Measurements from ENCODE around the gene RAET1L. TPM values are rescaled to one million over a fixed set of nuclear protein-coding genes. Genes with fewer than 3 reads are reported as not detected.

The RAET1L gene
- total and polyA plus RNA-seq, 2 experiments from 2014 or later = not detected

DNA sequence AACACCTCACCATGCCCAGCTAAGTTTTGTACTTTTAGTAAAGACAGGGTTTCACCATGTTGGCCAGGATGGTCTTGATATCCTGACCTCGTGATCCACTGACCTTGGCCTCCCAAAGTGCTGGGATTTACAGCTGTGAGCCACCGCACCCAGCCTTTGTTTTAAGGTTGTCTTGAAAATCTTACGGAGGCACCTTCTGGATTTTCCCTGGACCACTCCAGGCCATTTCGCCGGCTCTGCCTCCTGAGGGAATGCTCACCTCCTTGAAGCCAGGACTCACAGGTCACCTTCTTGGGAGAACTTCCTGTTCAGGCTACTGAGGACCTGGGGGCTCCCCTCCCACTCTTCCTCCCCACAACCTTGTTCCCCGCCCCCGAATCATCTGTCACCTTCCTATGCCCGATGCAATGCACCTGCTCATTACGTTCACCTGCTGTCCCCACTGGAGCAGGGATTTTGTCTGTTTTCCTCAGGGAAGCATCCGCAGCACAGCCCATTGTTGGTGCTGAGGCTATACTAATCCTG is 19.4 kb upstream of the RAET1L start:
- no peaks in the 10 kb centered on the region for H3F3A ChIP-seq (replicated peaks; ENCODE audit: low read depth)
- no peak for ATAC-seq
- H3K79me2 ChIP-seq (replicated peaks; ENCODE audit: insufficient read depth) = no peaks in the 10 kb centered on the region
- Mint-ChIP-seq H3K27ac (no peak overlapping the region), H3K36me3 (ENCODE audit: low read depth) (no peaks in the 10 kb centered on the region), H3K4me3 (no peak overlapping the region), H3K9me3 (no peaks in the 10 kb centered on the region), H3K27me3 (ENCODE audit: insufficient read depth, low read depth, poor library complexity) (peaks cover 17% of the 10 kb centered on the region), H3K4me1 (no peaks in the 10 kb centered on the region)
- H3K9me2 ChIP-seq (ENCODE audit: insufficient read depth) = no peaks in the 10 kb centered on the region
- DNase-seq (ENCODE audit: low spot score) = no peak
- H3K4me1 ChIP-seq (ENCODE audit: insufficient read depth) = no peaks in the 10 kb centered on the region
- no peak overlapping the region for H2AFZ ChIP-seq
- H3K27ac ChIP-seq (ENCODE audit: low read depth) = no peak overlapping the region
- no peak overlapping the region for H3K4me2 ChIP-seq
- no peaks in the 10 kb centered on the region for H4K20me1 ChIP-seq (replicated peaks; ENCODE audit: insufficient read depth)
- H3K27me3 ChIP-seq (ENCODE audit: insufficient read depth) = peaks cover 22% of the 10 kb centered on the region
- H3K4me3 ChIP-seq = no peak overlapping the region
- TF ChIP-seq POLR2AphosphoS5 (IDR thresholded peaks at IDR 0.05; ENCODE audit: low read depth) (no peak), EZH2phosphoT487 (IDR thresholded peaks at IDR 0.05; ENCODE audit: unreplicated experiment) (no peak), JUNB (IDR thresholded peaks at IDR 0.05; ENCODE audit: unreplicated experiment) (no peak), NANOG (IDR thresholded peaks at IDR 0.05; ENCODE audit: borderline replicate concordance) (no peak), CREB1 (CRISPR knock-in tag; IDR thresholded peaks at IDR 0.05; ENCODE audit: low read depth) (no peak), ZNF331 (CRISPR knock-in tag; IDR thresholded peaks at IDR 0.05; ENCODE audit: low read depth) (no peak), EZH2 (IDR thresholded peaks at IDR 0.05; ENCODE audit: low read depth, unreplicated experiment) (no peak), ZNF114 (CRISPR knock-in tag; IDR thresholded peaks at IDR 0.05) (no peak), STAT1 (IDR thresholded peaks at IDR 0.05; ENCODE audit: unreplicated experiment) (no peak)
- TF ChIP-seq, protein P1, sequence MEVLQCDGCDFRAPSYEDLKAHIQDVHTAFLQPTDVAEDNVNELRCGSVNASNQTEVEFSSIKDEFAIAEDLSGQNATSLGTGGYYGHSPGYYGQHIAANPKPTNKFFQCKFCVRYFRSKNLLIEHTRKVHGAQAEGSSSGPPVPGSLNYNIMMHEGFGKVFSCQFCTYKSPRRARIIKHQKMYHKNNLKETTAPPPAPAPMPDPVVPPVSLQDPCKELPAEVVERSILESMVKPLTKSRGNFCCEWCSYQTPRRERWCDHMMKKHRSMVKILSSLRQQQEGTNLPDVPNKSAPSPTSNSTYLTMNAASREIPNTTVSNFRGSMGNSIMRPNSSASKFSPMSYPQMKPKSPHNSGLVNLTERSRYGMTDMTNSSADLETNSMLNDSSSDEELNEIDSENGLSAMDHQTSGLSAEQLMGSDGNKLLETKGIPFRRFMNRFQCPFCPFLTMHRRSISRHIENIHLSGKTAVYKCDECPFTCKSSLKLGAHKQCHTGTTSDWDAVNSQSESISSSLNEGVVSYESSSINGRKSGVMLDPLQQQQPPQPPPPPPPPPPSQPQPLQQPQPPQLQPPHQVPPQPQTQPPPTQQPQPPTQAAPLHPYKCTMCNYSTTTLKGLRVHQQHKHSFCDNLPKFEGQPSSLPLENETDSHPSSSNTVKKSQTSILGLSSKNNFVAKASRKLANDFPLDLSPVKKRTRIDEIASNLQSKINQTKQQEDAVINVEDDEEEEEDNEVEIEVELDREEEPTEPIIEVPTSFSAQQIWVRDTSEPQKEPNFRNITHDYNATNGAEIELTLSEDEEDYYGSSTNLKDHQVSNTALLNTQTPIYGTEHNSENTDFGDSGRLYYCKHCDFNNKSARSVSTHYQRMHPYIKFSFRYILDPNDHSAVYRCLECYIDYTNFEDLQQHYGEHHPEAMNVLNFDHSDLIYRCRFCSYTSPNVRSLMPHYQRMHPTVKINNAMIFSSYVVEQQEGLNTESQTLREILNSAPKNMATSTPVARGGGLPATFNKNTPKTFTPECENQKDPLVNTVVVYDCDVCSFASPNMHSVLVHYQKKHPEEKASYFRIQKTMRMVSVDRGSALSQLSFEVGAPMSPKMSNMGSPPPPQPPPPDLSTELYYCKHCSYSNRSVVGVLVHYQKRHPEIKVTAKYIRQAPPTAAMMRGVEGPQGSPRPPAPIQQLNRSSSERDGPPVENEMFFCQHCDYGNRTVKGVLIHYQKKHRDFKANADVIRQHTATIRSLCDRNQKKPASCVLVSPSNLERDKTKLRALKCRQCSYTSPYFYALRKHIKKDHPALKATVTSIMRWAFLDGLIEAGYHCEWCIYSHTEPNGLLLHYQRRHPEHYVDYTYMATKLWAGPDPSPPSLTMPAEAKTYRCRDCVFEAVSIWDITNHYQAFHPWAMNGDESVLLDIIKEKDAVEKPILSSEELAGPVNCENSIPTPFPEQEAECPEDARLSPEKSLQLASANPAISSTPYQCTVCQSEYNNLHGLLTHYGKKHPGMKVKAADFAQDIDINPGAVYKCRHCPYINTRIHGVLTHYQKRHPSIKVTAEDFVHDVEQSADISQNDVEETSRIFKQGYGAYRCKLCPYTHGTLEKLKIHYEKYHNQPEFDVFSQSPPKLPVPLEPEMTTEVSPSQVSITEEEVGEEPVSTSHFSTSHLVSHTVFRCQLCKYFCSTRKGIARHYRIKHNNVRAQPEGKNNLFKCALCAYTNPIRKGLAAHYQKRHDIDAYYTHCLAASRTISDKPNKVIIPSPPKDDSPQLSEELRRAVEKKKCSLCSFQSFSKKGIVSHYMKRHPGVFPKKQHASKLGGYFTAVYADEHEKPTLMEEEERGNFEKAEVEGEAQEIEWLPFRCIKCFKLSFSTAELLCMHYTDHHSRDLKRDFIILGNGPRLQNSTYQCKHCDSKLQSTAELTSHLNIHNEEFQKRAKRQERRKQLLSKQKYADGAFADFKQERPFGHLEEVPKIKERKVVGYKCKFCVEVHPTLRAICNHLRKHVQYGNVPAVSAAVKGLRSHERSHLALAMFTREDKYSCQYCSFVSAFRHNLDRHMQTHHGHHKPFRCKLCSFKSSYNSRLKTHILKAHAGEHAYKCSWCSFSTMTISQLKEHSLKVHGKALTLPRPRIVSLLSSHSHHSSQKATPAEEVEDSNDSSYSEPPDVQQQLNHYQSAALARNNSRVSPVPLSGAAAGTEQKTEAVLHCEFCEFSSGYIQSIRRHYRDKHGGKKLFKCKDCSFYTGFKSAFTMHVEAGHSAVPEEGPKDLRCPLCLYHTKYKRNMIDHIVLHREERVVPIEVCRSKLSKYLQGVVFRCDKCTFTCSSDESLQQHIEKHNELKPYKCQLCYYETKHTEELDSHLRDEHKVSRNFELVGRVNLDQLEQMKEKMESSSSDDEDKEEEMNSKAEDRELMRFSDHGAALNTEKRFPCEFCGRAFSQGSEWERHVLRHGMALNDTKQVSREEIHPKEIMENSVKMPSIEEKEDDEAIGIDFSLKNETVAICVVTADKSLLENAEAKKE (CRISPR knock-in tag; IDR thresholded peaks at IDR 0.05) = no peak
- TF ChIP-seq, protein P2, sequence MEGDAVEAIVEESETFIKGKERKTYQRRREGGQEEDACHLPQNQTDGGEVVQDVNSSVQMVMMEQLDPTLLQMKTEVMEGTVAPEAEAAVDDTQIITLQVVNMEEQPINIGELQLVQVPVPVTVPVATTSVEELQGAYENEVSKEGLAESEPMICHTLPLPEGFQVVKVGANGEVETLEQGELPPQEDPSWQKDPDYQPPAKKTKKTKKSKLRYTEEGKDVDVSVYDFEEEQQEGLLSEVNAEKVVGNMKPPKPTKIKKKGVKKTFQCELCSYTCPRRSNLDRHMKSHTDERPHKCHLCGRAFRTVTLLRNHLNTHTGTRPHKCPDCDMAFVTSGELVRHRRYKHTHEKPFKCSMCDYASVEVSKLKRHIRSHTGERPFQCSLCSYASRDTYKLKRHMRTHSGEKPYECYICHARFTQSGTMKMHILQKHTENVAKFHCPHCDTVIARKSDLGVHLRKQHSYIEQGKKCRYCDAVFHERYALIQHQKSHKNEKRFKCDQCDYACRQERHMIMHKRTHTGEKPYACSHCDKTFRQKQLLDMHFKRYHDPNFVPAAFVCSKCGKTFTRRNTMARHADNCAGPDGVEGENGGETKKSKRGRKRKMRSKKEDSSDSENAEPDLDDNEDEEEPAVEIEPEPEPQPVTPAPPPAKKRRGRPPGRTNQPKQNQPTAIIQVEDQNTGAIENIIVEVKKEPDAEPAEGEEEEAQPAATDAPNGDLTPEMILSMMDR (conservative IDR thresholded peaks at IDR 0.05; ENCODE audit: low read depth in 2 of 2) = no peak
- TF ChIP-seq, protein P3, sequence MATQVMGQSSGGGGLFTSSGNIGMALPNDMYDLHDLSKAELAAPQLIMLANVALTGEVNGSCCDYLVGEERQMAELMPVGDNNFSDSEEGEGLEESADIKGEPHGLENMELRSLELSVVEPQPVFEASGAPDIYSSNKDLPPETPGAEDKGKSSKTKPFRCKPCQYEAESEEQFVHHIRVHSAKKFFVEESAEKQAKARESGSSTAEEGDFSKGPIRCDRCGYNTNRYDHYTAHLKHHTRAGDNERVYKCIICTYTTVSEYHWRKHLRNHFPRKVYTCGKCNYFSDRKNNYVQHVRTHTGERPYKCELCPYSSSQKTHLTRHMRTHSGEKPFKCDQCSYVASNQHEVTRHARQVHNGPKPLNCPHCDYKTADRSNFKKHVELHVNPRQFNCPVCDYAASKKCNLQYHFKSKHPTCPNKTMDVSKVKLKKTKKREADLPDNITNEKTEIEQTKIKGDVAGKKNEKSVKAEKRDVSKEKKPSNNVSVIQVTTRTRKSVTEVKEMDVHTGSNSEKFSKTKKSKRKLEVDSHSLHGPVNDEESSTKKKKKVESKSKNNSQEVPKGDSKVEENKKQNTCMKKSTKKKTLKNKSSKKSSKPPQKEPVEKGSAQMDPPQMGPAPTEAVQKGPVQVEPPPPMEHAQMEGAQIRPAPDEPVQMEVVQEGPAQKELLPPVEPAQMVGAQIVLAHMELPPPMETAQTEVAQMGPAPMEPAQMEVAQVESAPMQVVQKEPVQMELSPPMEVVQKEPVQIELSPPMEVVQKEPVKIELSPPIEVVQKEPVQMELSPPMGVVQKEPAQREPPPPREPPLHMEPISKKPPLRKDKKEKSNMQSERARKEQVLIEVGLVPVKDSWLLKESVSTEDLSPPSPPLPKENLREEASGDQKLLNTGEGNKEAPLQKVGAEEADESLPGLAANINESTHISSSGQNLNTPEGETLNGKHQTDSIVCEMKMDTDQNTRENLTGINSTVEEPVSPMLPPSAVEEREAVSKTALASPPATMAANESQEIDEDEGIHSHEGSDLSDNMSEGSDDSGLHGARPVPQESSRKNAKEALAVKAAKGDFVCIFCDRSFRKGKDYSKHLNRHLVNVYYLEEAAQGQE (IDR thresholded peaks at IDR 0.05; ENCODE audit: unreplicated experiment) = no peak
- TF ChIP-seq, protein P4, sequence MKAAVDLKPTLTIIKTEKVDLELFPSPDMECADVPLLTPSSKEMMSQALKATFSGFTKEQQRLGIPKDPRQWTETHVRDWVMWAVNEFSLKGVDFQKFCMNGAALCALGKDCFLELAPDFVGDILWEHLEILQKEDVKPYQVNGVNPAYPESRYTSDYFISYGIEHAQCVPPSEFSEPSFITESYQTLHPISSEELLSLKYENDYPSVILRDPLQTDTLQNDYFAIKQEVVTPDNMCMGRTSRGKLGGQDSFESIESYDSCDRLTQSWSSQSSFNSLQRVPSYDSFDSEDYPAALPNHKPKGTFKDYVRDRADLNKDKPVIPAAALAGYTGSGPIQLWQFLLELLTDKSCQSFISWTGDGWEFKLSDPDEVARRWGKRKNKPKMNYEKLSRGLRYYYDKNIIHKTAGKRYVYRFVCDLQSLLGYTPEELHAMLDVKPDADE (IDR thresholded peaks at IDR 0.05) = no peak
- H3K36me3 ChIP-seq (ENCODE audit: insufficient read depth) = no peaks in the 10 kb centered on the region

Measured in GM23338 (cell line).